ENCODE measurements around the gene MYO3B. TPM values are rescaled to one million over a fixed set of nuclear protein-coding genes. Genes with fewer than 3 reads are reported as not detected.

The MYO3B gene
- polyA plus RNA-seq, 2 of the 4 experiments (the other 2 are of a cell fraction), result 0.01 TPM; not detected in 1

DNA sequence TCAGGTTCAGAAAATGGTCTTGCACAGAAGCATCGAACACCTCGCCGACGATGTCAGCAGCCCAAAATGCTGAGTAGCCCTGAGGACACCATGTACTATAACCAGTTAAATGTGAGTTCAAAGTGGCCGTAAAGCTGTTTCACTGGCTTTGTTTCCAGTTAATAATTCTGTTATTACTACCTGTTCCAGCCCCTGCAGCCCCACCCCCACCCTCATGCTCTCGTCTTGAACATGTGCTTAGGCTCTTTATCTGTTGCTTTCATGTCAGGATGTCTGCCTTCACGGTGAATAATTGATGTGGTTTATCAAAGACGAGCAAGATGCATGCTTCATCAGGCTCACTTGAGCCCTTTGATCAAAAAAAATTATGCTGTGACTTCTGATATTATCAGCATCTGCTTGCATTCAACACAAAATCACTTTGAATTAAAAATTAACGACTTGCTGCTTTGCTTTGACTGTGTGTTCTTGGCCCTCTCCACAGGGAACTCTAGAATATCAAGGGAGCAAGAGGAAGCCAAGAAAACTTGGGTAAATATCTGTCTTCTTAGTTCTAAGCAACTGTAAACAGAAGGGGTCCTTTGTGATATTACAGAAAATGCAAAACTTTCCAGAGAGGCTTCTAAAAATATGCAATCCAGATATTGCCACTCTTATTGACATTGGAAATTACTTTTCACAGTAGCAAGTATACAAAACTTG, 473.8 kb downstream of the MYO3B start:
- Histone ChIP-seq H3K9me3 (no peaks in the 10 kb centered on the region), H3K4me2 (no peak overlapping the region), H3K27ac (no peak overlapping the region), H3K4me1 (no peaks in the 10 kb centered on the region), H3K4me3 (no peak overlapping the region)
- TF ChIP-seq TP53 (CRISPR knock-in tag; IDR thresholded peaks at IDR 0.05), result no peak
- TF ChIP-seq ESRRA (IDR thresholded peaks at IDR 0.05; ENCODE audit: borderline replicate concordance, low read length), result no peak
- CTCF ChIA-PET, result no interaction called here
- FAIRE-seq (no peak), ATAC-seq (no peak), DNase-seq (ENCODE audit: low read depth in 1 of 2, low spot score in 1 of 2) (no peak)
- POLR2A ChIA-PET, result no interaction called here
- WGBS (ENCODE audit: missing lambda C conversion rate), result 46% methylated on average over 8 of the region's 9 CpGs

DNA sequence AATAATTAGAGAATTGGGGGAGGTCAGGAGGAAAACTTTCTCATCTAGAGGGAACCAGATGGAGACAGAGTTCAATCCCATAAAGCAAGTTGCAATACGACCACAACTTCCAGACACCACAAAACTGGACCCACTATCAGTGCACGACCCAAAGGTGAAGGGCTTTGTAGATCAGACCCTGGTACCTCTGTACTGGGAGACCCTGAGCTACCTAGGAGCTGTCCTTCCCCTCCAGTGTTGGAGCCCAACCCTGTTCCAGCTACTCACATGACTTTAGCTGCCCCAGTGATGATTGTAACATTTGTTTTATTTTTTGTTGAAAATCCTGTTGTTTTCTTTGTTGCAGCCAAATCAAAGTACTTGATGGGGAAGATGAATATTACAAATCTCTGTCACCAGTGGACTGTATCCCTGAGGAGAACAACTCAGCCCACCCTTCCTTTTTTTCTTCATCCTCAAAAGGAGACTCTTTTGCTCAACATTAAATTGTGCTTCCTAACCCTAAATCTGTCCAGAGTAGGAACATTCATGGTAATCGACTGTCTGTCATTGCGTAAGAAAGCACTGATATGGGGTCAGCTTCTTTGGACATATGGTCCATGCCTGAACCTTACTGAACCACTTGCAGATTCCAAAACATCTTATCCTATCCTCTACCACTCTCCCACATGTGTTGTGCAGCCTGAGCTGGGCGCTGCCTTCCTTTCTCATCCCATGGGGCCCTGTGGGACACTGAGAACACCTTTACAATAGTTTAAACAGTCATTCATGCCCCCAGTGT, 474.9 kb downstream of the MYO3B start:
- WGBS (ENCODE audit: missing lambda C conversion rate), result 36% methylated on average over 4 of the region's 5 CpGs
- Histone ChIP-seq H3K4me1 (no peaks in the 10 kb centered on the region), H3K4me3 (no peak overlapping the region), H3K9me3 (no peaks in the 10 kb centered on the region), H3K4me2 (no peak overlapping the region), H3K27ac (no peak overlapping the region)
- ATAC-seq (no peak), FAIRE-seq (no peak), DNase-seq (ENCODE audit: low read depth in 1 of 2, low spot score in 1 of 2) (no peak)
- TF ChIP-seq KDM1A (IDR thresholded peaks at IDR 0.05; ENCODE audit: low read depth), result no peak
- no peak for TF ChIP-seq ZSCAN20 (CRISPR knock-in tag; IDR thresholded peaks at IDR 0.05)
- TF ChIP-seq, protein P1, sequence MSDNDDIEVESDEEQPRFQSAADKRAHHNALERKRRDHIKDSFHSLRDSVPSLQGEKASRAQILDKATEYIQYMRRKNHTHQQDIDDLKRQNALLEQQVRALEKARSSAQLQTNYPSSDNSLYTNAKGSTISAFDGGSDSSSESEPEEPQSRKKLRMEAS (IDR thresholded peaks at IDR 0.05), result no peak
- no peak for TF ChIP-seq NFE2L2 (conservative IDR thresholded peaks at IDR 0.05; ENCODE audit: low read length)
- no peak for TF ChIP-seq HOXB5 (CRISPR knock-in tag; IDR thresholded peaks at IDR 0.05)
- TF ChIP-seq POLR2AphosphoS2 (conservative IDR thresholded peaks at IDR 0.05; ENCODE audit: low read length), result no peak
- TF ChIP-seq, protein P2, sequence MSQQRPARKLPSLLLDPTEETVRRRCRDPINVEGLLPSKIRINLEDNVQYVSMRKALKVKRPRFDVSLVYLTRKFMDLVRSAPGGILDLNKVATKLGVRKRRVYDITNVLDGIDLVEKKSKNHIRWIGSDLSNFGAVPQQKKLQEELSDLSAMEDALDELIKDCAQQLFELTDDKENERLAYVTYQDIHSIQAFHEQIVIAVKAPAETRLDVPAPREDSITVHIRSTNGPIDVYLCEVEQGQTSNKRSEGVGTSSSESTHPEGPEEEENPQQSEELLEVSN (IDR thresholded peaks at IDR 0.05; ENCODE audit: borderline replicate concordance, low read depth), result no peak
- TF ChIP-seq ZFP36 (IDR thresholded peaks at IDR 0.05; ENCODE audit: borderline replicate concordance, partially characterized antibody), result no peak
- TF ChIP-seq EP300 (IDR thresholded peaks at IDR 0.05), result no peak
- no peak for TF ChIP-seq KDM5A (IDR thresholded peaks at IDR 0.05)
- TF ChIP-seq RFX5 (IDR thresholded peaks at IDR 0.05), result no peak
- TF ChIP-seq CEBPB (IDR thresholded peaks at IDR 0.05), result no peak
- no peak for TF ChIP-seq POLR2A (IDR thresholded peaks at IDR 0.05; ENCODE audit: low read length)
- TF ChIP-seq ZNF302 (CRISPR knock-in tag; IDR thresholded peaks at IDR 0.05), result no peak
- TF ChIP-seq, protein P3, sequence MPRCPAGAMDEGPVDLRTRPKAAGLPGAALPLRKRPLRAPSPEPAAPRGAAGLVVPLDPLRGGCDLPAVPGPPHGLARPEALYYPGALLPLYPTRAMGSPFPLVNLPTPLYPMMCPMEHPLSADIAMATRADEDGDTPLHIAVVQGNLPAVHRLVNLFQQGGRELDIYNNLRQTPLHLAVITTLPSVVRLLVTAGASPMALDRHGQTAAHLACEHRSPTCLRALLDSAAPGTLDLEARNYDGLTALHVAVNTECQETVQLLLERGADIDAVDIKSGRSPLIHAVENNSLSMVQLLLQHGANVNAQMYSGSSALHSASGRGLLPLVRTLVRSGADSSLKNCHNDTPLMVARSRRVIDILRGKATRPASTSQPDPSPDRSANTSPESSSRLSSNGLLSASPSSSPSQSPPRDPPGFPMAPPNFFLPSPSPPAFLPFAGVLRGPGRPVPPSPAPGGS (IDR thresholded peaks at IDR 0.05), result no peak
- TF ChIP-seq TP53 (CRISPR knock-in tag; IDR thresholded peaks at IDR 0.05), result no peak
- TF ChIP-seq ZC3H11A (IDR thresholded peaks at IDR 0.05), result no peak
- POLR2A ChIA-PET, result no interaction called here
- CTCF ChIA-PET, result no interaction called here

DNA sequence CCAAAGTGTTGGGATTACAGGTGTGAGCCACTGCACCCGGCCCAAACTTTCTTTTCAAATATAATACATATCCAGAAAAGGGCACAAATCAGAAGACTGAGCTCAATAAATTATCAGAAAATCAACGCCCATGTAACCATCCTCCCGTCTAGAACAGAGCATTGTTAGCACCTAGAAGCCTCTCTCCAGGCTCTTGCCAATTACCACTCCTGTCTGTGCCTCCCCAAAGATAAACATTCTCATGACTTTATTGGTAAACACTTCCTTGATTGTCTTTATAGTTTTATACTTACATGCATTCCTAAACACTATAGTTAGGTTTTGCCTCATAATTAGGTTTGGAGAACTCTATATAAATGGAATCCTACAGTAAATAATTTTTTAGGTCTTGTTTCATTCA, 478.7 kb downstream of the MYO3B start:
- FAIRE-seq, result no peak

More for the DNA sequence above, 478.7 kb downstream of the MYO3B start:
- H3K4me2 ChIP-seq, result no peak overlapping the region
- H3K4me1 ChIP-seq, result no peaks in the 10 kb centered on the region
- WGBS (ENCODE audit: missing lambda C conversion rate), result 14% methylated on average over 3 of the region's 3 CpGs
- H3K27ac ChIP-seq, result no peak overlapping the region
- no peak for TF ChIP-seq CHD2 (IDR thresholded peaks at IDR 0.05; ENCODE audit: low read length, partially characterized antibody)
- TF ChIP-seq KDM5A (IDR thresholded peaks at IDR 0.05), result no peak
- TF ChIP-seq BHLHE40 (IDR thresholded peaks at IDR 0.05; ENCODE audit: low read depth, low read length), result no peak
- no peak for TF ChIP-seq JUN (IDR thresholded peaks at IDR 0.05)
- no peak for TF ChIP-seq PHF8 (IDR thresholded peaks at IDR 0.05; ENCODE audit: borderline replicate concordance, low read depth)
- TF ChIP-seq FOSB (CRISPR knock-in tag; IDR thresholded peaks at IDR 0.05), result no peak
- no peak for TF ChIP-seq EHF (CRISPR knock-in tag; IDR thresholded peaks at IDR 0.05)
- CTCF ChIA-PET, result no interaction called here
- DNase-seq (ENCODE audit: low read depth in 1 of 2, low spot score in 1 of 2) (no peak), ATAC-seq (no peak)
- H3K9me3 ChIP-seq, result no peaks in the 10 kb centered on the region
- no peak overlapping the region for H3K4me3 ChIP-seq
- POLR2A ChIA-PET, result no interaction called here
